Smooth muscle cell of the coronary artery (primary cell): ENCODE measurements around the gene HLA-DQB2. TPM values are rescaled to one million over a fixed set of nuclear protein-coding genes. Genes with fewer than 3 reads are reported as not detected.

ENCODE experiments used
- total RNA-seq: library from RNA; depleted of rRNA; stranded (reverse); fragments of >200 nt; gene quantifications from 2 replicates; pipeline ENCODE4 v1.2.3, GENCODE V29; 2014; ENCODE audit warnings: low replicate concordance

HLA-DQB2 gene
- not detected in 2 replicates for total RNA-seq

DNA sequence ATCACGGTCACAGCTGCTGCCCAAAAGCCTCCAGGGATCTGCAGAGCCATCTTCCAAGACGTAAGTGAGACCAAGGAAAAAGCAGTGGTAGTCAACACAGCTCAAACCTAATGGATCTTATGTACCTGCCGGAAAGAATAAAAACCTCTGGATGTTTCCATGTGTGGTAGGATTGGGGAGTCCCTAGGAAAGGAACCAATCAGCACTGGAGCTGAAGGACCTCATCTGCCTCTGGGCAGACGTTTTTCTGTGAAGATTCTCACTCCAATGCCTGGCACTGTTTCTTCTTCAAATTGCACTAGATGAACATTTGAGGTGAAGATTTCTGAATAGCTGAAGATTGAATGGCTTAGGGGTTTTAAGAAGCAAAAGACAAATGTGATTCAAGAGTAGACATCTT is at the start of gene HLA-DQB2:
TSS of gene HLA-DQB2 (minus strand) at position 112 of the 400 bp plus-strand sequence. CDS start at position 50, 62 bp downstream.

DNA sequence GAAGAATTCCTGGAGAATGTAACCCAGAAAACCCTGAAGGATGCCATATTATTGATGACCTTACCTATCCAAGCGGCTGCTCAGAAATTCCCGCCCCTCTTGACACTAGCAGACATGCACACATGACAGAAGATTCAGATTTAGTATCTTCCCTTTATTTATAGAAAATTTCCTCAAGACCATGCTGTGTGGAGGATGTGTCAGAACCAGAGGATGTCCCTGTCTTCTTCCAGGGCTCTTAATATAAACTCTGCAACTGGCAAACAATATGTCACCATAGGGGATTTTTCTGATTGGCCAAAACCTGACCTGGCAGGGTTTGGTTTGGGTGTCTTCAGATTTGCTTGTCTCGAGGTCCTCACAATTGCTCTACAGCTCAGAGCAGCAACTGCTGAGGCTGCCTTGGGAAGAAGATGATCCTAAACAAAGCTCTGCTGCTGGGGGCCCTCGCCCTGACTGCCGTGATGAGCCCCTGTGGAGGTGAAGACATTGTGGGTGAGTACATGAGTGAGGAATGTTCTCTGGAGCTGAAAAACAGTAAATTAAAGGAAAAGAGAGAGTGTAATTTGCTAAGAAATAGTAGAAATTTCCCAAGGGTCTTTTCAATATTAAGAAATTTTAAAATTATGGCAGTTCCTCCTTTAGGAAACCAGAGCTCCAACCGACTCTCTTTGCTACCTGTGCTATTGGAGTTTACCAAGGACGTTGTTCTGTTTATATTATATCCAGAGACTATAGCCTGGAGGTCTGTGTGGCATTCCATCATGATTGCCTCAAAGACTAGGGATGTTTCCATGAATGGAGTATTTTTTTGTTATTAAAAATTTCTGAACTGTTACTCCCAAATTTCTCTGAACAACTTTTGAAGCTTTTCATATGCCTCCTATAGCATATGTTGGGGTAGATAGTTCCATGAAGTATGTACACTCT is 22.0 kb downstream of the HLA-DQB2 start, which contains the start of gene HLA-DQA2:
TSS of gene HLA-DQA2 (plus strand) at position 361 of the 930 bp plus-strand sequence. CDS start at position 414, 53 bp downstream.

Other genes starting within 250 kb of the HLA-DQB2 start
- gene HLA-DRB5, start 233.2 kb downstream of the HLA-DQB2 start, total RNA-seq, result not detected in 2 replicates
- gene HLA-DRB1, start 173.7 kb downstream of the HLA-DQB2 start, total RNA-seq, result 0.12 TPM in 1 of 2 replicates, not detected in the other
- gene HLA-DQA1, start 126.1 kb downstream of the HLA-DQB2 start, total RNA-seq, result not detected in 2 replicates
- gene HLA-DQB1, start 96.9 kb downstream of the HLA-DQB2 start, total RNA-seq, result not detected in 2 replicates
- gene HLA-DQA2, start 22.1 kb downstream of the HLA-DQB2 start, total RNA-seq, result not detected in 2 replicates
- 0.59 TPM in 1 of 2 replicates, not detected in the other for gene HLA-DOB, start 53.5 kb upstream of the HLA-DQB2 start, total RNA-seq
- gene TAP2, start 75.2 kb upstream of the HLA-DQB2 start, total RNA-seq, result 20.8 and 40.5 TPM in 2 replicates
- 44.2 and 72.4 TPM in 2 replicates for gene PSMB8, start 80.5 kb upstream of the HLA-DQB2 start, total RNA-seq
- 28.0 and 33.1 TPM in 2 replicates for gene TAP1, start 90.2 kb upstream of the HLA-DQB2 start, total RNA-seq
- gene PSMB9, start 90.7 kb upstream of the HLA-DQB2 start, total RNA-seq, result 16.1 and 45.7 TPM in 2 replicates
- gene HLA-DMB, start 177.5 kb upstream of the HLA-DQB2 start, total RNA-seq, result 0.08 and 0.12 TPM in 2 replicates
- 0.82 and 2.9 TPM in 2 replicates for gene HLA-DMA, start 189.6 kb upstream of the HLA-DQB2 start, total RNA-seq
- gene BRD2, start 205.1 kb upstream of the HLA-DQB2 start, total RNA-seq, result 39.6 and 40.2 TPM in 2 replicates
- under 0.01 TPM in 1 of 2 replicates, not detected in the other for gene HLA-DOA, start 246.1 kb upstream of the HLA-DQB2 start, total RNA-seq